Mucosa of descending colon (tissue), 3 donors: Measurements from ENCODE around the gene PSMB3. TPM values are rescaled to one million over a fixed set of nuclear protein-coding genes. Genes with fewer than 3 reads are reported as not detected.

Source experiments
- ATAC-seq: fragments of 200-7000 bp; cut with Tn5 transposase; one replicate; pipeline ENCODE4 v1.9.1; 2020; ENCODE audit warnings: mild to moderate bottlenecking, moderate library complexity
- DNase-seq, 3 donors: peaks; one replicate each; pipeline ENCODE4 v3.0.0-alpha.2; 2020
- H3K36me3 ChIP-seq: fragments of 200-600 bp; one replicate; pipeline ENCODE4 v1.8.0; 2021; ENCODE audit warnings: low read depth, mild to moderate bottlenecking
- H3K4me1 ChIP-seq: fragments of 200-600 bp; one replicate; pipeline ENCODE4 v1.8.0; 2021; ENCODE audit warnings: low read depth, mild to moderate bottlenecking
- H3K4me3 ChIP-seq: fragments of 200-600 bp; one replicate; pipeline ENCODE4 v1.8.0; 2021; ENCODE audit warnings: mild to moderate bottlenecking
- H3K9me3 ChIP-seq: fragments of 200-600 bp; one replicate; pipeline ENCODE4 v1.8.0; 2021; ENCODE audit warnings: mild to moderate bottlenecking
- intact Hi-C, 2 donors: fragments of 100-400 bp; cut with DNase I in 1 of 2; cut with micrococcal nuclease in 1 of 2; formaldehyde crosslinking; loops; one replicate each; pipeline versions ENCODE4 v1.11.0 to v1.11.1; 2022; cut with DNase I, micrococcal nuclease
- total RNA-seq, 3 donors: library from RNA; stranded (reverse); fragmentation: NEBNext Ultra II Directional in 2 of 3; extraction: Animal tissue kit (Norgen Biotek cat#: 25700) in 2 of 3; gene quantifications; one replicate each; pipeline versions ENCODE4 v1.2.1 to v1.2.4, GENCODE V29; 2021 to 2023
- TF ChIP-seq, protein P1 (sequence below): fragments of 200-600 bp; IDR thresholded peaks from one replicate; pipeline ENCODE4 v1.8.0; 2022; ENCODE audit warnings: antibody characterized with exemption, mild to moderate bottlenecking
- donor health status: DM: no; HTN: no; CAD: no; lungs with moderate emphysema.
- donor health status: DM: no; HTN: no; CAD: no.
- donor health status: DM: no; HTN: yes; CAD: no.

The PSMB3 gene
- total RNA-seq, 3 donors from 2014 or later, result 129 to 197 (median 145) TPM

DNA sequence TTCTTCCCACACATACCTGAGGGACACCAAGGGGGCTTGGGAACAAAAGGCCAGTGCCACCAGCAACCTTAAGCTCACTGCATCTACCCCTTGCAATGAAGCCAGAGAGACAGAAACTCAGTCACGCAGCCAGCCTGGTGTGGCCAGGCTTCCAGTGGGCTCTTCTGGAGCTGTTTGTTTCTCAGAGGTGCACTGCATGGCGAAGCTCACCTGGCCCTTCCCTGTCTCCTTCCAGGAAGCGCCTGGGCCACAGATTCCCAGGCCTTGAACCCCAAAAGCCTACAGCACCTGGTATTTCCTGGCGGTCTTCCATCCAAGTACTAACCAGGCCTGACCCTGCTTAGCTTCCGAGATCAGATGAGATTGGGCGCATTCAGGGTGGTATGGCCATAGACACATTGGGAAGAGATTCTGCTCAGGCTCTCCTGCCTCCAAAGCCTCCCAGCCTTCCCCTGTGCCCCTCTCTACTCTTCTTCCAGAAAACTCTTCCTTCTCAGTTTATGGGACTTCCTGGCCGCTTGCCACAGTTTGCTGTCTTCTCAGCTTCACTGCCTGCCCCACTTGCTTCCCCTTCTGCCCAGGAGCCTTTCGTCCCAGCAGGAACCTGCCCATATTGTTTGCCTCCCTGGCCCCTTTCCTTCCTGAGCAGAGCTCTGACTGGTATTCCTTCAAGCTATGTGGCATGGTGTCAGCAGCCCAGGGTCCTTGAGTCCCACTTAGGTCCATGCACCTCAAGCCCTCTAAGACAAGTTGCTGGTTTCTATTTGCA, 20.8 kb upstream of the PSMB3 start:
- ATAC-seq, result no peak
- peak in 1 of 3 donors; percentile 75 for DNase-seq
- H3K9me3 ChIP-seq, result no peaks in the 10 kb centered on the region
- H3K36me3 ChIP-seq, result no peaks in the 10 kb centered on the region
- H3K4me3 ChIP-seq, result no peak overlapping the region
- intact Hi-C loops, result loop anchor here in 1 of 2 donors (10.0 kb wide), 1 partner anchor 57 kb away; the partner anchor contains the start of gene EPOP
- peaks cover 37% of the 10 kb centered on the region for H3K4me1 ChIP-seq
- TF ChIP-seq, protein P1, sequence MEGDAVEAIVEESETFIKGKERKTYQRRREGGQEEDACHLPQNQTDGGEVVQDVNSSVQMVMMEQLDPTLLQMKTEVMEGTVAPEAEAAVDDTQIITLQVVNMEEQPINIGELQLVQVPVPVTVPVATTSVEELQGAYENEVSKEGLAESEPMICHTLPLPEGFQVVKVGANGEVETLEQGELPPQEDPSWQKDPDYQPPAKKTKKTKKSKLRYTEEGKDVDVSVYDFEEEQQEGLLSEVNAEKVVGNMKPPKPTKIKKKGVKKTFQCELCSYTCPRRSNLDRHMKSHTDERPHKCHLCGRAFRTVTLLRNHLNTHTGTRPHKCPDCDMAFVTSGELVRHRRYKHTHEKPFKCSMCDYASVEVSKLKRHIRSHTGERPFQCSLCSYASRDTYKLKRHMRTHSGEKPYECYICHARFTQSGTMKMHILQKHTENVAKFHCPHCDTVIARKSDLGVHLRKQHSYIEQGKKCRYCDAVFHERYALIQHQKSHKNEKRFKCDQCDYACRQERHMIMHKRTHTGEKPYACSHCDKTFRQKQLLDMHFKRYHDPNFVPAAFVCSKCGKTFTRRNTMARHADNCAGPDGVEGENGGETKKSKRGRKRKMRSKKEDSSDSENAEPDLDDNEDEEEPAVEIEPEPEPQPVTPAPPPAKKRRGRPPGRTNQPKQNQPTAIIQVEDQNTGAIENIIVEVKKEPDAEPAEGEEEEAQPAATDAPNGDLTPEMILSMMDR, result no peak

DNA sequence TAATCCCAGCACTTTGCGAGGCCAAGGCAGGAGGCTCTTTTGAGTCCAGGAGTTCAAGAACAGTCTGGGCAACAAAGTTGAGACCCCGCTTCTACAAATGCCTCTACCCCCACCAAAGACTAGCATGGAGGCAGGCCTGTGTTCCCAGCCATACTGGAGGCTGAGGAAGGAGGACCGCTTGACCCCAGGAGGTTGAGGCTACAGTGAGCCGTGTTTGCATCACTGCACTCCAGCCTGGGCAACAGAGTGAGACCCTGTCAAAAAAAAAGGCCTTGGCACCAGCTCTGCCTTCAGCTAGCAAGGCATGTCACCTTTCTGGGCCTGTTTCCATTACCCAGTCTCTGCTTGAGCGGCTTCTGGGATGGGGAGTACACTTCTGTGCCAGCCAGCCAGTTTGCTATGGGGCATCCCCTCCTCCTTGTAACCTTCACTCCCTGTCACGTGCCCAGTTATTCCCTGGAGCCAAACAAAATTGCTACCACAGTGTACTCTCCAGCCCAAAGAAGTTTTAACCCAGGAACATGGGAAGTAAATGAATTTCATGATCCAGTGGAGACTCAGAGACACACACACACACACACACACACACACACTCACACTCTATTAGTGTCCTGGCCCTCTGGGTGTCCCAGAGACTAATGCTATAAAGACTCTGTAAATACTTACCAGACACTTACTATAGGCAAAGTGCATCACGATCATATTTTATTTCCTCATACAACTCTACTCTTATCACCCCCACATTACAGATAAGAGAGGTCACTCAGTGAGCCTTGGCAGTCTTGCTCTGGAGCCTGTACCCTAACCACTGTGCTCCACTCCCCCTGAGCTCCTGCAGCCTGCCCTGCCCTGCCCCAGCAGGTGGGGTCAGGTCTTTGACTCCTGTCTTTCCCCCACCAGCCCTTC, 19.9 kb upstream of the PSMB3 start:
- TF ChIP-seq, protein P1, result no peak
- Histone ChIP-seq H3K9me3 (no peaks in the 10 kb centered on the region), H3K4me1 (peaks cover 35% of the 10 kb centered on the region), H3K4me3 (no peak overlapping the region), H3K36me3 (no peaks in the 10 kb centered on the region)
- DNase-seq, result peak in 1 of 3 donors; percentile 56
- intact Hi-C loops, result loop anchor here in 1 of 2 donors (10.0 kb wide), 1 partner anchor 58 kb away; the partner anchor contains the start of gene EPOP
- ATAC-seq, result peak; percentile 17

DNA sequence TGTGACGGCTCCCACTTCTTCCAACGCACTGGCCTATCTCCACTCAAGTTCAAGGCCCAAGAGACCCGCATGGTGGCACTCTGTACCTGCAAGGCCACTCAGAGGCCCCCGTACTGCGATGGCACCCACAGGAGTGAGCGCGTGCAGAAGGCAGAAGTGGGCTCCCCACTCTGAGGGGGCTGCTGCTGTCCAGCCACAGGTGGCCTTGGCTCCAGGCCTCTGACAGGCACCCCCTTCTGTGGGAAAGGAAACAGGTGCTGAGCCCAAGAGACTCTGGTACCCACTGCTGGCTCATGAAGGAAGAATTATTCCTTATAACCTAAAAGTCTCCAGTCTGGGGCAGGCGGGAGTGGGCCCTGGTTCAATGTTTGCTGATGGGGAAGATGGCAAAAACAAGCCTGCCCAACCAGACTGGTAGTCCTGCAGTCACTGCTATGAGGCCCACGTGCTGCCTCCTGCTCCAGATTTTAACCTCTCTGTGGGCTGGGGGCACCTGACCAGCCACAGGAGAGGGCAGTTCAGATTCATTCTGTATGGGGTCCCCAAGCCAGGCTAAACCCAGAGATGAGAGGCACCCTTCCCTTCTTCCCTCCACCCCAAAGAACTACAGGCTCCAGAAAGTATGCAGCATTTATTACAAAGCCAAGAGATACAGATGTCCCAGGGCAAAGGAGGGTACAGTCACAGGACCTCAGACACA, 19.1 kb upstream of the PSMB3 start:
- no peak for ATAC-seq
- intact Hi-C loops, result loop anchor here in 1 of 2 donors (10.0 kb wide), 1 partner anchor 59 kb away; the partner anchor contains the start of gene EPOP
- no peak overlapping the region for H3K4me3 ChIP-seq
- TF ChIP-seq, protein P1, result no peak
- H3K4me1 ChIP-seq, result peaks cover 35% of the 10 kb centered on the region
- H3K36me3 ChIP-seq, result no peaks in the 10 kb centered on the region
- DNase-seq, result no peak
- H3K9me3 ChIP-seq, result no peaks in the 10 kb centered on the region

DNA sequence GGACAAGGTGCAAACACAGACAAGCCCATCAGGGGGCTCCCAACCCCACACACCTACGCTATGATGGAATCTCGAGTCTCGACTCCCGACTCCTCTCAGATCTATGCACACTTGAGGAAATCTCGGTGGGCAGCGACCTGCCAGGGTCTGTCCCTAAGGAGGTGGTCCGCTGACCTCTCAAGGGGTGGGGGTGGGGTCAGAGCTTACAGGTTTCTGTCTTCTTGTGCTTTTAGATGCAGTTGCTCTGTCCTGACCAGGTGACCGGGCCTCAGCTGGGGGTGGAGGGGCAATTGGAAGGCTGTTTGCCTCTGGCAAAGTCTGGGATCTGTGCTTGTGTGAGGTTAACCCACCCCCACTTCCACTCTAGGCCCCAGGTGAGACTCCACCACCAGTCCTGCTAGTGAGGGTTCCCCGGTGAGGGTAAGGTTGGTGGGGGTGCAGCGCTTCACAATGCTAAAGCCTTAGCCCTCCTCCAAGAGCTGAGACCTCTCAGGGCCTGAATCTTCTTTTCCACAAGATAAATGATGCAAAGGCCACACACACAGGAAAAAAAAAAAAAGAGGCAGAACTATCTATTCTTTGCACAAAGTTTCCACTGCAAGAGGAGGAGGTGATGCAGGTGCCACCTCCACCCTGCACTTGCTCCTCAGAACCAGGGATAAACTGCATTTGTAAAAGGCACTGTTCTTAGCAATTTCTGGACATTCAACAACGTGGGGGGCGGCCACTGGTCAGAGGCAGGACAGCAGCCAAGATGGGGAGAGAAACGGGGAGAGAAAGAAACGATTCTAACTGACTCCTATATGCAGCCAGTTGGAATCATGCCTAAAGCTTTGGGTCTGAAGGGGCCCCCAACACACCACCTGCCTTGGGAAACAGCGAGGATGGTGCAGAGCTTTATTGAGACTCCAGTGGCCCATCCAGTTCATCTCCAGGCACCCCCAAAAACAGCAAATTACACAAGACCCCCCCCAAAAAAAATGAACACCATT, 18.3 kb upstream of the PSMB3 start:
- TF ChIP-seq, protein P1, result no peak
- H3K4me3 ChIP-seq, result no peak overlapping the region
- DNase-seq (peak in 1 of 3 donors; percentile 23), ATAC-seq (no peak)
- intact Hi-C loops, result loop anchor here in 1 of 2 donors (10.0 kb wide), 1 partner anchor 59 kb away; the partner anchor contains the start of gene EPOP
- H3K9me3 ChIP-seq, result no peaks in the 10 kb centered on the region
- no peaks in the 10 kb centered on the region for H3K36me3 ChIP-seq
- H3K4me1 ChIP-seq, result peaks cover 36% of the 10 kb centered on the region
